PC-3 (cell line): ENCODE results near the gene DPH5. TPM values are rescaled to one million over a fixed set of nuclear protein-coding genes. Genes with fewer than 3 reads are reported as not detected.
"Not testable (repeated sequence)": the region's sequence is repeated elsewhere in the genome, so short reads cannot be mapped to it uniquely, and the experiment has no call there.

ENCODE experiments used
- ATAC-seq: fragments of 200-7000 bp; cut with Tn5 transposase; 2 replicates; pipeline ENCODE4 v1.9.1; 2020; ENCODE audit warnings: mild to moderate bottlenecking, moderate library complexity
- BruUV-seq: library from RNA; stranded (reverse); fragments of 400-500 nt; replicated peaks from 2 replicates; lab custom pipeline; 2021; lab: Mats Ljungman, UMichigan
- CTCF ChIA-PET: fragments of 300-600 bp; sonication (Branson Sonifier 250); formaldehyde crosslinking; loops from one replicate; lab custom pipeline; 2022; ENCODE audit warnings: antibody characterized with exemption; lab: Charles Lee
- POLR2A ChIA-PET: fragments of 300-600 bp; sonication (Branson Sonifier 250); formaldehyde crosslinking; loops from one replicate; lab custom pipeline; 2022; ENCODE audit warnings: antibody characterized with exemption; ENCODE audit not compliant: unreplicated experiment; lab: Charles Lee
- DNase-seq: peaks from one replicate; pipeline ENCODE4 v3.0.0-alpha.2; 2015
- H2AFZ ChIP-seq: fragments of 300-600 bp; sonication (generic); 2 replicates; pipeline ENCODE4 v1.6.0; 2016; ENCODE audit warnings: antibody characterized with exemption, low read length
- H3F3A ChIP-seq: fragments of 300-600 bp; sonication (generic); one replicate; pipeline ENCODE4 v1.6.0; 2017; ENCODE audit warnings: antibody characterized with exemption, low read length, control low read depth, mild to moderate bottlenecking; ENCODE audit not compliant: unreplicated experiment
- H3K27ac ChIP-seq: fragments of 300-600 bp; sonication (generic); 2 replicates; pipeline ENCODE4 v1.5.1; 2016; ENCODE audit warnings: mild to moderate bottlenecking, low read length
- H3K27me3 ChIP-seq: fragments of 300-600 bp; sonication (generic); 2 replicates; pipeline ENCODE4 v1.6.1; 2016; ENCODE audit warnings: low read length, mixed read lengths
- H3K36me3 ChIP-seq: fragments of 300-600 bp; sonication (generic); 2 replicates; pipeline ENCODE4 v1.6.1; 2016; ENCODE audit warnings: low read depth, mixed run types, low read length, mixed read lengths
- H3K4me1 ChIP-seq: fragments of 300-600 bp; sonication (generic); 2 replicates; pipeline ENCODE4 v1.5.1; 2016; ENCODE audit warnings: low read length; ENCODE audit not compliant: insufficient read depth
- H3K4me2 ChIP-seq: fragments of 300-600 bp; sonication (generic); 2 replicates; pipeline ENCODE4 v1.6.0; 2016; ENCODE audit warnings: low read length
- H3K4me3 ChIP-seq: fragments of 300-600 bp; sonication (generic); 2 replicates; pipeline ENCODE4 v1.5.1; 2016; ENCODE audit warnings: mild to moderate bottlenecking, low read length, mixed read lengths
- H3K79me2 ChIP-seq: fragments of 300-600 bp; sonication (generic); 2 replicates; pipeline ENCODE4 v1.6.1; 2017; ENCODE audit warnings: low read length, mixed read lengths
- H3K9ac ChIP-seq: fragments of 300-600 bp; sonication (generic); 2 replicates; pipeline ENCODE4 v1.6.0; 2016; ENCODE audit warnings: mild to moderate bottlenecking, low read length
- H3K9me2 ChIP-seq: fragments of 300-600 bp; sonication (generic); replicated peaks from 2 replicates; pipeline ENCODE4 v1.6.1; 2016; ENCODE audit warnings: mixed run types, low read length, mixed read lengths
- H3K9me3 ChIP-seq: fragments of 300-600 bp; sonication (generic); 2 replicates; pipeline ENCODE4 v1.6.1; 2016; ENCODE audit warnings: low read length, mixed read lengths
- H4K20me1 ChIP-seq: fragments of 300-600 bp; sonication (generic); 2 replicates; pipeline ENCODE4 v1.6.1; 2016; ENCODE audit warnings: low read length, mixed read lengths
- EZH2 ChIP-seq: fragments of 300-600 bp; sonication (generic); IDR thresholded peaks from one replicate; pipeline ENCODE4 v1.6.1; 2017; ENCODE audit warnings: antibody characterized with exemption, mild to moderate bottlenecking, low read length; ENCODE audit not compliant: unreplicated experiment
- EZH2phosphoT487 ChIP-seq: fragments of 300-600 bp; sonication (generic); IDR thresholded peaks from 2 replicates; pipeline ENCODE4 v1.6.1; 2018; ENCODE audit warnings: mild to moderate bottlenecking, antibody characterized with exemption, low read length, borderline replicate concordance
- intact Hi-C: fragments of 100-400 bp; cut with micrococcal nuclease; formaldehyde crosslinking; loops from 2 replicates; pipeline ENCODE4 v1.9.0; 2023
- total RNA-seq: library from RNA; depleted of rRNA; stranded (reverse); fragments of >200 nt; gene quantifications from 2 replicates; pipeline ENCODE4 v1.2.3, GENCODE V29; 2014
- TF ChIP-seq, protein P1 (sequence below): fragments of 300-600 bp; sonication (generic); conservative IDR thresholded peaks from 2 replicates; pipeline ENCODE4 v1.5.1; 2017; ENCODE audit warnings: antibody characterized with exemption, low read depth, mild to moderate bottlenecking, low read length

The DPH5 gene
- total RNA-seq, 1 experiment from 2014 or later: 24.9 TPM

DNA sequence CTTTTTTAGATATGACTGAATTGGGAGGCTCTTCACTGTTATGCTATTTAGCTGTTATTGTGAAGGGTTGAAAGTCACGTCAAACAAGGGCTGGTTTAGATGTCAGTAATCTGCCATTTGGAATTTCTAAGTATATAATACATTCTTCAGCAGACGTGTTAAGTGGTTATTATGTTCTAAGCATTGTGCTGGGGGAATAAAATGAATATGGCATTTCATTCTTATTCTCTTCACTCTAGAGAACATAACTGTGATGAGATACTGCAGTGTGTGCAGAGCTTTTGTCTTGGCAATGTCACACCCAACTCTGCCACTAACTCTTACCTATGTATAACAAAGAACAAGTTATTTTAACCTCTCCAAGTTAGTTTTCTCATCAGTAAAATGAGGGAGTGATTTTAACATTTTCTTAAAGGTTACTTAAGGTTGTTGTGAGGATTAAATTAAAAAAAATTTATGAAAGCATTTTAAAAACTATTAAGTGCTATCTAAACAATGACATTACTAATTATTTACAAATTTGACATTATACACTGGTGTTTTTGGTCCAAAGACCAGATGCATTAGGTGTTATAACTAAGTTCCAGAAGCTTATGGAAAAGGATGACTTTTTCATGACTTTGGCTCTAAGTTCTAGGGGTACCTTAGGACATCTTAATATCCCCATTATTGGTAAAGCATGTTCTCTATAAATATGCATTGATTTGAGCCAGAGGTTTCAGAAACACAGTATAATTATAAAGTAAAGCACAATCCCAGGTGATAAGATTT is 71.4 kb downstream of the DPH5 start:
- POLR2A ChIA-PET: no interaction called here
- BruUV-seq: no TSS peak
- no peaks in the 10 kb centered on the region for H3K9me3 ChIP-seq

DNA sequence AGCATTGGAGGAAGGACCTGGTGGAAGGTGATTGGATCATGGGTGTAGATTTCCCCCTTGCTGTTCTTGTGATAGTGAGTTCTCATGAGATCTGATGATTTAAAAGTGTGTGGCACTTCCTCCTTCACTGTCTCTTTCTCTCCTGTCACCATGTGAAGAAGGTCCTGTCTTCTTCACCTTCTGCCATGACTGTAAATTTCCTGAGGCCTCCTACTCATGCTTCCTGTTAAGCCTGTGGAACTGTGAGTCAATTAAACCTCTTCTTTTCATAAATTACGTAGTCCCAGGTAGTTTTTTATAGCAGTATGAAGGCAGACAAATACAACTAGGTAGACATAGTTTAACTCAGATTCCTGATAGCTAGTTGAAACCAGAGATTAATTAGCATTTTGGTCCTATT is 72.6 kb downstream of the DPH5 start:
- BruUV-seq, H3K27ac ChIP-seq, H3K9me2 ChIP-seq, DNase-seq, POLR2A ChIA-PET, H3F3A ChIP-seq, H3K9ac ChIP-seq, intact Hi-C loops, ATAC-seq, CTCF ChIA-PET, H3K27me3 ChIP-seq, H3K4me3 ChIP-seq, H3K4me2 ChIP-seq, H3K9me3 ChIP-seq, H3K79me2 ChIP-seq, H4K20me1 ChIP-seq, H2AFZ ChIP-seq: not testable (repeated sequence)
- H3K4me1 ChIP-seq: peaks cover 23% of the 10 kb centered on the region
- H3K36me3 ChIP-seq: peaks cover 17% of the 10 kb centered on the region

More for the DNA sequence above, 71.4 kb downstream of the DPH5 start:
- Histone ChIP-seq H3K27me3 (no peaks in the 10 kb centered on the region), H3K4me1 (peaks cover 18% of the 10 kb centered on the region), H3K36me3 (peaks cover 17% of the 10 kb centered on the region), H3F3A (peaks cover 9% of the 10 kb centered on the region), H2AFZ (no peak overlapping the region), H4K20me1 (peaks cover 8% of the 10 kb centered on the region; the same call in 1 of the 2 replicates), H3K9ac (no peak overlapping the region), H3K9me2 (no peaks in the 10 kb centered on the region), H3K4me3 (no peak overlapping the region), H3K79me2 (0 out of 2 replicates have a peak, but pooled peaks cover 3% of the 10 kb centered on the region), H3K27ac (no peak overlapping the region), H3K4me2 (no peak overlapping the region)
- ATAC-seq (no peak), DNase-seq (no peak)
- no peak for TF ChIP-seq EZH2phosphoT487
- TF ChIP-seq, protein P1, sequence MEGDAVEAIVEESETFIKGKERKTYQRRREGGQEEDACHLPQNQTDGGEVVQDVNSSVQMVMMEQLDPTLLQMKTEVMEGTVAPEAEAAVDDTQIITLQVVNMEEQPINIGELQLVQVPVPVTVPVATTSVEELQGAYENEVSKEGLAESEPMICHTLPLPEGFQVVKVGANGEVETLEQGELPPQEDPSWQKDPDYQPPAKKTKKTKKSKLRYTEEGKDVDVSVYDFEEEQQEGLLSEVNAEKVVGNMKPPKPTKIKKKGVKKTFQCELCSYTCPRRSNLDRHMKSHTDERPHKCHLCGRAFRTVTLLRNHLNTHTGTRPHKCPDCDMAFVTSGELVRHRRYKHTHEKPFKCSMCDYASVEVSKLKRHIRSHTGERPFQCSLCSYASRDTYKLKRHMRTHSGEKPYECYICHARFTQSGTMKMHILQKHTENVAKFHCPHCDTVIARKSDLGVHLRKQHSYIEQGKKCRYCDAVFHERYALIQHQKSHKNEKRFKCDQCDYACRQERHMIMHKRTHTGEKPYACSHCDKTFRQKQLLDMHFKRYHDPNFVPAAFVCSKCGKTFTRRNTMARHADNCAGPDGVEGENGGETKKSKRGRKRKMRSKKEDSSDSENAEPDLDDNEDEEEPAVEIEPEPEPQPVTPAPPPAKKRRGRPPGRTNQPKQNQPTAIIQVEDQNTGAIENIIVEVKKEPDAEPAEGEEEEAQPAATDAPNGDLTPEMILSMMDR: no peak
- TF ChIP-seq EZH2: no peak
- CTCF ChIA-PET: no interaction called here
- intact Hi-C loops: no loop called here

DNA sequence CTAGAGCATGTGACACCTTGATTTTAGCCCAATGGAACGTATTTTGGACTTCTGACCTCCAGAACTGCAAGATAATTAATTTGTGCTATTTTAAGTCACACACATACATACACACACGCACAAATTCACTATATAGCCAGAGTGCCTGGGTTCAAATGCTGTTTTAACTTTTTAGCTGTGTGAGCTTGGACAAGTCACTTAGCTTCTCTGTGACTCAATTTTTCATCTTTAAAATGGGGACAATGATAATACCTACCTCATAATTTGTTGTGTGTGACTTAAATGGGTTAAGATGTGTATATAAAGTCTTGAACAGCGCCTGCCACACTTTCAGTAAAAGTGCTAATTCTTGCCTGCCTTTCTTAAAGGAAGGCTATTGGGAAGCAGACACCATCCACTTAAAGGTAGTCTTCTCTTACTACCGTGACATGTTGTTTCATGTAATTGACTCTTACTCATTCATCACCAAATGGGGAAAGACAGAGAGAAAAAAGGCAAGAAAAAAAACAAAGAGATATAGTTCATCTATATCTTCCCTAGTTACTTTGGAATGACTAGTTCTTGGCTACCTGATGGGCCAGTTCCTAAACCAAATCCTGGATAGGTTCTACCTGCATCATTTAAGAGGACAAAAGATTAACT is 73.4 kb downstream of the DPH5 start:
- Histone ChIP-seq H3K27me3 (no peaks in the 10 kb centered on the region), H3K4me3 (no peak overlapping the region), H3K27ac (no peak overlapping the region), H4K20me1 (peaks cover 8% of the 10 kb centered on the region; the same call in 1 of the 2 replicates), H3K9me3 (no peaks in the 10 kb centered on the region), H3K9ac (no peak overlapping the region), H3K9me2 (no peaks in the 10 kb centered on the region), H2AFZ (no peak overlapping the region), H3K4me2 (no peak overlapping the region), H3K79me2 (0 out of 2 replicates have a peak, but pooled peaks cover 3% of the 10 kb centered on the region), H3K4me1 (peaks cover 23% of the 10 kb centered on the region), H3F3A (peaks cover 9% of the 10 kb centered on the region), H3K36me3 (peaks cover 17% of the 10 kb centered on the region)
- BruUV-seq: no TSS peak
- no peak for TF ChIP-seq EZH2phosphoT487
- TF ChIP-seq EZH2: no peak
- TF ChIP-seq, protein P1: no peak
- ATAC-seq: no peak
- no peak for DNase-seq
- CTCF ChIA-PET: no interaction called here
- intact Hi-C loops: no loop called here
- POLR2A ChIA-PET: no interaction called here
